OCI-LY1 (cell line): Measurements from ENCODE around the gene BEND6.

Experiments
- H2AFZ ChIP-seq: fragments of 200-600 bp; sonication (generic), shearing (Covaris generic); 2 replicates; pipeline ENCODE4 v1.6.0; 2014; ENCODE audit warnings: antibody characterized with exemption, mild to moderate bottlenecking, low read length
- H3F3A ChIP-seq: fragments of 200-600 bp; sonication (generic), shearing (Covaris generic); 2 replicates; pipeline ENCODE4 v1.6.0; 2014; ENCODE audit warnings: mild to moderate bottlenecking, antibody characterized with exemption, low read length, moderate library complexity; ENCODE audit not compliant: insufficient read depth
- H3K27ac ChIP-seq: fragments of 200-600 bp; sonication (generic); 2 replicates; pipeline ENCODE4 v1.5.1; 2014; ENCODE audit warnings: low read length, mixed run types, mild to moderate bottlenecking, low read depth; ENCODE audit not compliant: poor library complexity, severe bottlenecking
- H3K27me3 ChIP-seq: fragments of 200-600 bp; sonication (generic); 2 replicates; pipeline ENCODE4 v1.6.0; 2014; ENCODE audit warnings: antibody characterized with exemption, mild to moderate bottlenecking, low read length, moderate library complexity; ENCODE audit not compliant: insufficient read depth
- H3K36me3 ChIP-seq: fragments of 200-600 bp; sonication (generic); 2 replicates; pipeline ENCODE4 v1.6.1; 2014; ENCODE audit warnings: mild to moderate bottlenecking, antibody characterized with exemption, low read length, moderate library complexity, mixed read lengths; ENCODE audit not compliant: insufficient read depth
- H3K4me1 ChIP-seq: fragments of 200-600 bp; sonication (generic); 2 replicates; pipeline ENCODE4 v1.5.1; 2014; ENCODE audit warnings: mild to moderate bottlenecking, low read length, moderate library complexity; ENCODE audit not compliant: insufficient read depth, severe bottlenecking
- H3K4me2 ChIP-seq: fragments of 200-600 bp; sonication (generic), shearing (Covaris generic); 2 replicates; pipeline ENCODE4 v1.6.1; 2014; ENCODE audit warnings: low read length
- H3K4me3 ChIP-seq: fragments of 200-600 bp; sonication (generic); 2 replicates; pipeline ENCODE4 v1.5.1; 2014; ENCODE audit warnings: low read length, low read depth, mild to moderate bottlenecking, mixed read lengths; ENCODE audit not compliant: poor library complexity, severe bottlenecking
- H3K79me2 ChIP-seq: fragments of 200-600 bp; shearing (Covaris generic); 2 replicates; pipeline ENCODE4 v1.6.1; 2016; ENCODE audit warnings: mixed run types, low read length, mixed read lengths; ENCODE audit not compliant: insufficient read depth
- H3K9ac ChIP-seq: fragments of 200-600 bp; sonication (generic), shearing (Covaris generic); 2 replicates; pipeline ENCODE4 v1.6.1; 2014; ENCODE audit warnings: mild to moderate bottlenecking, low read length, mixed read lengths
- H3K9me2 ChIP-seq: fragments of 200-600 bp; sonication (generic), shearing (Covaris generic); 2 replicates; pipeline ENCODE4 v1.6.1; 2014; ENCODE audit warnings: low read depth, mild to moderate bottlenecking, low read length, mixed read lengths
- H3K9me3 ChIP-seq: fragments of 200-600 bp; shearing (Covaris generic); 2 replicates; pipeline ENCODE4 v1.6.1; 2014; ENCODE audit warnings: low read length, mixed read lengths
- H4K20me1 ChIP-seq: fragments of 200-600 bp; sonication (generic), shearing (Covaris generic); 2 replicates; pipeline ENCODE4 v1.6.0; 2016; ENCODE audit warnings: mild to moderate bottlenecking, low read length; ENCODE audit not compliant: insufficient read depth
- CTCF ChIP-seq: fragments of 200-600 bp; sonication (generic), shearing (Covaris generic); IDR thresholded peaks from 2 replicates; pipeline ENCODE4 v1.5.1; 2017; ENCODE audit warnings: mild to moderate bottlenecking, antibody characterized with exemption, low read length, moderate library complexity, mixed read lengths
- EZH2 ChIP-seq: fragments of 200-600 bp; sonication (generic), shearing (Covaris generic); IDR thresholded peaks from 2 replicates; pipeline ENCODE4 v1.8.0; 2017; ENCODE audit warnings: borderline replicate concordance, mixed run types, mild to moderate bottlenecking, antibody characterized with exemption, low read length, moderate library complexity, mixed read lengths

Gene BEND6

GRCh38 chr6:56930846-56931245 is 24.1 kb upstream of the BEND6 start:
- H3K36me3 ChIP-seq = no peaks in the 10 kb centered on the region
- H3K9ac ChIP-seq = no peak overlapping the region
- no peak overlapping the region for H2AFZ ChIP-seq
- no peaks in the 10 kb centered on the region for H4K20me1 ChIP-seq
- H3K27ac ChIP-seq = no peak overlapping the region
- H3K9me3 ChIP-seq = no peaks in the 10 kb centered on the region
- H3K4me2 ChIP-seq = no peak overlapping the region
- H3F3A ChIP-seq = no peaks in the 10 kb centered on the region
- H3K4me1 ChIP-seq = no peaks in the 10 kb centered on the region
- no peak overlapping the region for H3K4me3 ChIP-seq
- H3K27me3 ChIP-seq = no peaks in the 10 kb centered on the region
- H3K79me2 ChIP-seq = no peaks in the 10 kb centered on the region
- no peak for TF ChIP-seq CTCF
- no peak for TF ChIP-seq EZH2
- H3K9me2 ChIP-seq = no peaks in the 10 kb centered on the region

GRCh38 chr6:56932910-56933477 is 21.9 kb upstream of the BEND6 start:
- TF ChIP-seq EZH2 (no peak), CTCF (no peak)

GRCh38 chr6:56933650-56934049 is 21.3 kb upstream of the BEND6 start:
- H3K9me2 ChIP-seq = no peaks in the 10 kb centered on the region
- no peak overlapping the region for H2AFZ ChIP-seq
- H3K9ac ChIP-seq = no peak overlapping the region
- H3K4me2 ChIP-seq = no peak overlapping the region
- H4K20me1 ChIP-seq = no peaks in the 10 kb centered on the region
- no peaks in the 10 kb centered on the region for H3K27me3 ChIP-seq
- no peaks in the 10 kb centered on the region for H3K79me2 ChIP-seq
- no peak overlapping the region for H3K27ac ChIP-seq
- H3K36me3 ChIP-seq = no peaks in the 10 kb centered on the region
- H3K4me1 ChIP-seq = no peaks in the 10 kb centered on the region
- H3K9me3 ChIP-seq = no peaks in the 10 kb centered on the region
- no peak overlapping the region for H3K4me3 ChIP-seq
- H3F3A ChIP-seq = no peaks in the 10 kb centered on the region
- TF ChIP-seq EZH2 = no peak
- TF ChIP-seq CTCF = no peak

More at GRCh38 chr6:56932910-56933477, 21.9 kb upstream of the BEND6 start:
- no peaks in the 10 kb centered on the region for H3K79me2 ChIP-seq
- no peak overlapping the region for H3K9ac ChIP-seq
- no peaks in the 10 kb centered on the region for H3K36me3 ChIP-seq
- H3K9me2 ChIP-seq = no peaks in the 10 kb centered on the region
- H3F3A ChIP-seq = no peaks in the 10 kb centered on the region
- H3K27me3 ChIP-seq = no peaks in the 10 kb centered on the region
- H3K4me1 ChIP-seq = no peaks in the 10 kb centered on the region
- H3K4me3 ChIP-seq = no peak overlapping the region
- H3K9me3 ChIP-seq = no peaks in the 10 kb centered on the region
- H4K20me1 ChIP-seq = no peaks in the 10 kb centered on the region
- H2AFZ ChIP-seq = no peak overlapping the region
- no peak overlapping the region for H3K4me2 ChIP-seq
- no peak overlapping the region for H3K27ac ChIP-seq
